A549 (cell line): ENCODE measurements around the gene CASK. TPM values are rescaled to one million over a fixed set of nuclear protein-coding genes. Genes with fewer than 3 reads are reported as not detected.

Source experiments
- ATAC-seq, 2 experiments: fragments of 200-7000 bp in 1 of 2; fragments of >200 bp in 1 of 2; cut with Nextera tagmentation in 1 of 2; cut with Tn5 transposase in 1 of 2; 3 replicates each; pipeline versions ENCODE4 v1.8.0 to v1.9.1; 2018 to 2020; ENCODE audit warnings: mild to moderate bottlenecking in 1 of 2, moderate library complexity in 1 of 2
- CTCF ChIA-PET: fragments of 300-600 bp; sonication (Branson Sonifier 250); formaldehyde crosslinking; extraction: SDS; loops from one replicate; lab custom pipeline; 2021; ENCODE audit warnings: antibody characterized with exemption, inconsistent platforms; lab: Yijun Ruan, JAX
- POLR2A ChIA-PET: fragments of 350-600 bp; formaldehyde crosslinking; extraction: SDS; loops from one replicate; lab custom pipeline; 2021; ENCODE audit warnings: antibody characterized with exemption, inconsistent platforms; lab: Yijun Ruan, JAX
- DNase-seq, 2 experiments: peaks; one replicate each; pipeline versions ENCODE4 v3.0.0 to v3.0.0-alpha.2; 2011 to 2016; ENCODE audit warnings: low read depth in 1 of 2, low spot score in 1 of 2
- FAIRE-seq: peaks from 2 replicates; lab custom pipeline; 2011; peaks lifted over from hg19 to GRCh38; lab: Jason Lieb, UNC
- H3K27ac ChIP-seq, 2 experiments: fragments of >200 bp; sonication (Bioruptor Twin); formaldehyde crosslinking; 3 replicates each; pipeline ENCODE4 v1.5.1; 2016 to 2017
- H3K4me1 ChIP-seq: fragments of >200 bp; sonication (Bioruptor Twin); formaldehyde crosslinking; 3 replicates; pipeline ENCODE4 v1.6.1; 2016
- H3K4me2 ChIP-seq: fragments of >200 bp; sonication (Bioruptor Twin); formaldehyde crosslinking; 3 replicates; pipeline ENCODE4 v1.6.1; 2016
- H3K4me3 ChIP-seq: fragments of >200 bp; sonication (Bioruptor Twin); formaldehyde crosslinking; 3 replicates; pipeline ENCODE4 v1.5.1; 2016
- H3K9me3 ChIP-seq: fragments of >200 bp; sonication (Bioruptor Twin); formaldehyde crosslinking; 3 replicates; pipeline ENCODE4 v1.6.1; 2016
- BHLHE40 ChIP-seq: IDR thresholded peaks from 2 replicates; pipeline ENCODE4 v1.6.1; 2012; ENCODE audit warnings: low read depth, low read length, inconsistent platforms
- CBX8 ChIP-seq: fragments of 200-600 bp; sonication (generic); IDR thresholded peaks from 2 replicates; pipeline ENCODE4 v1.6.1; 2016
- CEBPB ChIP-seq, 2 experiments: fragments of >200 bp in 1 of 2; sonication (Bioruptor Twin) in 1 of 2; formaldehyde crosslinking in 1 of 2; IDR thresholded peaks; 2 replicates each; pipeline ENCODE4 v1.6.1; 2012 to 2016
- CHD2 ChIP-seq: fragments of 150-350 bp; IDR thresholded peaks from 2 replicates; pipeline ENCODE4 v1.6.1; 2014; ENCODE audit warnings: low read length; ENCODE audit not compliant: partially characterized antibody
- CHD4 ChIP-seq: fragments of 200-600 bp; sonication (generic); IDR thresholded peaks from 2 replicates; pipeline ENCODE4 v1.6.1; 2016; ENCODE audit warnings: antibody characterized with exemption, mild to moderate bottlenecking, borderline replicate concordance
- EHMT2 ChIP-seq: fragments of 200-600 bp; sonication (generic); IDR thresholded peaks from 2 replicates; pipeline ENCODE4 v1.6.1; 2016; ENCODE audit warnings: antibody characterized with exemption, low read depth, mild to moderate bottlenecking, moderate library complexity
- EP300 ChIP-seq, 2 experiments: fragments of >200 bp; sonication (Bioruptor Twin); formaldehyde crosslinking; IDR thresholded peaks; 2 replicates in 1 of 2; 3 replicates in 1 of 2; pipeline ENCODE4 v1.6.1; 2016 to 2017
- FOSB ChIP-seq: fragments of 250-450 bp; sonication (Bioruptor Pico); IDR thresholded peaks from 2 replicates; pipeline ENCODE4 v1.5.0; 2020; ENCODE audit warnings: mild to moderate bottlenecking, moderate library complexity
- FOXS1 ChIP-seq: fragments of 250-450 bp; sonication (Bioruptor Pico); IDR thresholded peaks from 2 replicates; pipeline ENCODE4 v1.5.0; 2020; ENCODE audit warnings: mild to moderate bottlenecking, moderate library complexity
- HOXA7 ChIP-seq: fragments of 250-450 bp; sonication (Bioruptor Pico); IDR thresholded peaks from 2 replicates; pipeline ENCODE4 v1.5.0; 2020; ENCODE audit warnings: mild to moderate bottlenecking, moderate library complexity
- HOXB5 ChIP-seq: fragments of 250-450 bp; sonication (Bioruptor Pico); IDR thresholded peaks from 2 replicates; pipeline ENCODE4 v1.5.0; 2020; ENCODE audit warnings: mild to moderate bottlenecking, moderate library complexity
- JUN ChIP-seq, 2 experiments: fragments of >200 bp; sonication (Bioruptor Twin); formaldehyde crosslinking; IDR thresholded peaks; 2 replicates in 1 of 2; 3 replicates in 1 of 2; pipeline ENCODE4 v1.6.1; 2016 to 2017
- JUNB ChIP-seq: fragments of >200 bp; sonication (Bioruptor Twin); formaldehyde crosslinking; IDR thresholded peaks from 2 replicates; pipeline ENCODE4 v1.6.1; 2016
- KDM1A ChIP-seq: fragments of 200-600 bp; sonication (generic); IDR thresholded peaks from 2 replicates; pipeline ENCODE4 v1.6.1; 2016; ENCODE audit warnings: low read depth, mild to moderate bottlenecking
- KDM5A ChIP-seq: fragments of 200-600 bp; sonication (generic); IDR thresholded peaks from 2 replicates; pipeline ENCODE4 v1.6.1; 2016; ENCODE audit warnings: antibody characterized with exemption, mild to moderate bottlenecking
- MAFK ChIP-seq: fragments of 450-650 bp; IDR thresholded peaks from 2 replicates; pipeline ENCODE4 v1.6.1; 2014; ENCODE audit not compliant: partially characterized antibody
- MAX ChIP-seq: IDR thresholded peaks from 2 replicates; pipeline ENCODE4 v1.6.1; 2012
- MAZ ChIP-seq: fragments of 150-350 bp; IDR thresholded peaks from 2 replicates; pipeline ENCODE4 v1.6.1; 2014; ENCODE audit warnings: antibody characterized with exemption, low read depth, low read length, borderline replicate concordance
- MYC ChIP-seq: IDR thresholded peaks from 2 replicates; pipeline ENCODE4 v1.6.1; 2012; ENCODE audit warnings: mild to moderate bottlenecking, inconsistent platforms, low read length, improper control_type of control experiment, borderline replicate concordance
- NPAS2 ChIP-seq: fragments of 250-450 bp; sonication (Bioruptor Pico); IDR thresholded peaks from 2 replicates; pipeline ENCODE4 v1.8.0; 2022; ENCODE audit warnings: mild to moderate bottlenecking, moderate library complexity, borderline replicate concordance
- NR3C1 ChIP-seq: fragments of >200 bp; sonication (Bioruptor Twin); formaldehyde crosslinking; IDR thresholded peaks from 3 replicates; pipeline ENCODE4 v1.6.1; 2017
- PBX3 ChIP-seq: IDR thresholded peaks from 2 replicates; pipeline ENCODE4 v1.6.1; 2012
- RARB ChIP-seq: fragments of 250-450 bp; sonication (Bioruptor Pico); IDR thresholded peaks from 2 replicates; pipeline ENCODE4 v1.8.0; 2021; ENCODE audit warnings: mild to moderate bottlenecking, moderate library complexity
- RCOR1 ChIP-seq: fragments of 150-350 bp; IDR thresholded peaks from 2 replicates; pipeline ENCODE4 v1.6.1; 2014; ENCODE audit warnings: antibody characterized with exemption, low read length, low read depth
- RFX5 ChIP-seq: fragments of 450-650 bp; IDR thresholded peaks from 2 replicates; pipeline ENCODE4 v1.7.1; 2014; ENCODE audit warnings: antibody characterized with exemption, mild to moderate bottlenecking, moderate library complexity
- RNF2 ChIP-seq: fragments of 200-600 bp; sonication (generic); IDR thresholded peaks from 2 replicates; pipeline ENCODE4 v1.6.1; 2016; ENCODE audit warnings: low read depth, mild to moderate bottlenecking, antibody characterized with exemption, moderate library complexity, borderline replicate concordance
- SREBF2 ChIP-seq: fragments of 450-650 bp; IDR thresholded peaks from 2 replicates; pipeline ENCODE4 v1.6.1; 2014; ENCODE audit warnings: mild to moderate bottlenecking, moderate library complexity
- TP53 ChIP-seq: fragments of 250-450 bp; sonication (Bioruptor Pico); IDR thresholded peaks from 2 replicates; pipeline ENCODE4 v1.5.0; 2021; ENCODE audit warnings: mild to moderate bottlenecking, moderate library complexity
- ZFP36 ChIP-seq: fragments of 450-650 bp; IDR thresholded peaks from 2 replicates; pipeline ENCODE4 v1.6.1; 2014; ENCODE audit warnings: borderline replicate concordance; ENCODE audit not compliant: partially characterized antibody
- WGBS: methylation state at CpG from one replicate; pipeline ENCODE4 v1.1.6; 2017; ENCODE audit errors: missing lambda C conversion rate; 5-methylcytosine and 5-hydroxymethylcytosine counted together
- polyA plus RNA-seq, 4 experiments: library from polyadenylated mRNA; depleted of rRNA in 3 of 4; stranded (reverse); fragments of >200 nt; fragmentation: RNase III in 1 of 4; extraction: RNeasy Plus Mini Kit Qiagen cat#74134 plus additional on column Dnase treatment in 1 of 4; gene quantifications; 2 replicates in 3 of 4; 3 replicates in 1 of 4; pipeline ENCODE4 v1.2.3, GENCODE V29; 2011 to 2017
- TF ChIP-seq, protein P1 (sequence below): fragments of >200 bp; sonication (Bioruptor Twin); formaldehyde crosslinking; IDR thresholded peaks from 3 replicates; pipeline ENCODE4 v1.5.1; 2016
- TF ChIP-seq, protein P2 (sequence below): fragments of >200 bp; sonication (Bioruptor Twin); formaldehyde crosslinking; IDR thresholded peaks from 2 replicates; pipeline ENCODE4 v1.6.1; 2016

Gene CASK
- polyA plus RNA-seq, 2 of the 4 experiments (the other 2 are of a cell fraction): 23.3 to 57.6 TPM

DNA sequence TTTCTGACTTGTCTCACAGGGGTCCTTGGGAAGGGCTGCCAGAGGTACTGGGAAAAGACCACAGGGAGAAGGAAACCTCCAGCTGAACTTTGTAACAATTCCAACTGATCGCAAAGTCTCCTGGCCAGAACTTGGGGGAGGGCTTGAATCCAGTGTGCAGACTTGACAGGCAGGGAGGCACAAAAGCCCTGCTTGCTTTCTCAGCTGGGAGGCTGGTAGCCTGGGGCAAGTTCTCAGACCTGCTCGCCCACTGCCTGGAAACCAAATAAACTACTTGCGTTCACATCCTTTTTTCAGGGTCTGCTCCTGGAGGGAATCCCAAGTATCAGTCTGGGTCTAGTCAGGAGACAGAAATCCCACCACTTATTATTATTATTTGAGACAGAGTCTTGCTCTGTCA is 48.0 kb upstream of the CASK start:
- ChIA-PET POLR2A (no interaction called here), CTCF (no interaction called here)
- FAIRE-seq (no peak), DNase-seq (no peak), ATAC-seq (no peak)
- no peak overlapping the region for H3K4me2 ChIP-seq
- H3K4me1 ChIP-seq: no peaks in the 10 kb centered on the region
- no peak overlapping the region for H3K4me3 ChIP-seq
- WGBS: 62% methylated on average over 3 of the region's 3 CpGs
- TF ChIP-seq CBX8: no peak
- TF ChIP-seq HOXA7: no peak
- no peak for TF ChIP-seq FOXS1 (CRISPR knock-in tag)
- TF ChIP-seq BHLHE40: no peak
- no peak for TF ChIP-seq KDM1A
- no peak for TF ChIP-seq SREBF2
- no peak for TF ChIP-seq HOXB5 (CRISPR knock-in tag)
- no peak for TF ChIP-seq ZFP36
- no peak for TF ChIP-seq EHMT2
- TF ChIP-seq, protein P1, sequence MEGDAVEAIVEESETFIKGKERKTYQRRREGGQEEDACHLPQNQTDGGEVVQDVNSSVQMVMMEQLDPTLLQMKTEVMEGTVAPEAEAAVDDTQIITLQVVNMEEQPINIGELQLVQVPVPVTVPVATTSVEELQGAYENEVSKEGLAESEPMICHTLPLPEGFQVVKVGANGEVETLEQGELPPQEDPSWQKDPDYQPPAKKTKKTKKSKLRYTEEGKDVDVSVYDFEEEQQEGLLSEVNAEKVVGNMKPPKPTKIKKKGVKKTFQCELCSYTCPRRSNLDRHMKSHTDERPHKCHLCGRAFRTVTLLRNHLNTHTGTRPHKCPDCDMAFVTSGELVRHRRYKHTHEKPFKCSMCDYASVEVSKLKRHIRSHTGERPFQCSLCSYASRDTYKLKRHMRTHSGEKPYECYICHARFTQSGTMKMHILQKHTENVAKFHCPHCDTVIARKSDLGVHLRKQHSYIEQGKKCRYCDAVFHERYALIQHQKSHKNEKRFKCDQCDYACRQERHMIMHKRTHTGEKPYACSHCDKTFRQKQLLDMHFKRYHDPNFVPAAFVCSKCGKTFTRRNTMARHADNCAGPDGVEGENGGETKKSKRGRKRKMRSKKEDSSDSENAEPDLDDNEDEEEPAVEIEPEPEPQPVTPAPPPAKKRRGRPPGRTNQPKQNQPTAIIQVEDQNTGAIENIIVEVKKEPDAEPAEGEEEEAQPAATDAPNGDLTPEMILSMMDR: no peak
- no peak for TF ChIP-seq MAX
- no peak for TF ChIP-seq MAFK
- no peak for TF ChIP-seq RCOR1
- TF ChIP-seq JUNB: no peak
- TF ChIP-seq TP53 (CRISPR knock-in tag): no peak
- TF ChIP-seq MAZ: no peak
- no peak for TF ChIP-seq NPAS2 (CRISPR knock-in tag)
- TF ChIP-seq JUN (IDR thresholded peaks at IDR 0.05): no peak
- TF ChIP-seq CEBPB (IDR thresholded peaks at IDR 0.05): no peak
- H3K27ac ChIP-seq: no peak overlapping the region
- no peaks in the 10 kb centered on the region for H3K9me3 ChIP-seq

GRCh38 chrX:41970419-41970818 is 47.1 kb upstream of the CASK start:
- no peak for FAIRE-seq
- ATAC-seq: no peak
- ChIA-PET POLR2A (no interaction called here), CTCF (no interaction called here)
- DNase-seq: no peak
- no peak overlapping the region for H3K4me3 ChIP-seq
- no peak overlapping the region for H3K27ac ChIP-seq
- H3K4me2 ChIP-seq: no peak overlapping the region
- no peaks in the 10 kb centered on the region for H3K9me3 ChIP-seq
- no peaks in the 10 kb centered on the region for H3K4me1 ChIP-seq
- TF ChIP-seq BHLHE40: no peak
- TF ChIP-seq NR3C1: no peak
- no peak for TF ChIP-seq FOSB
- no peak for TF ChIP-seq EHMT2
- no peak for TF ChIP-seq KDM5A
- TF ChIP-seq MAX: no peak
- TF ChIP-seq PBX3: no peak
- no peak for TF ChIP-seq HOXA7
- TF ChIP-seq JUN (IDR thresholded peaks at IDR 0.05): no peak
- no peak for TF ChIP-seq JUNB
- no peak for TF ChIP-seq RNF2
- TF ChIP-seq RFX5: no peak
- no peak for TF ChIP-seq CHD2
- no peak for TF ChIP-seq CHD4
- TF ChIP-seq MYC: no peak
- TF ChIP-seq RCOR1: no peak
- TF ChIP-seq, protein P2, sequence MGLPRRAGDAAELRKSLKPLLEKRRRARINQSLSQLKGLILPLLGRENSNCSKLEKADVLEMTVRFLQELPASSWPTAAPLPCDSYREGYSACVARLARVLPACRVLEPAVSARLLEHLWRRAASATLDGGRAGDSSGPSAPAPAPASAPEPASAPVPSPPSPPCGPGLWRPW: no peak
- TF ChIP-seq EP300 (IDR thresholded peaks at IDR 0.05): no peak
- no peak for TF ChIP-seq RARB
